ENCODE results near the gene MTMR12.

DNA sequence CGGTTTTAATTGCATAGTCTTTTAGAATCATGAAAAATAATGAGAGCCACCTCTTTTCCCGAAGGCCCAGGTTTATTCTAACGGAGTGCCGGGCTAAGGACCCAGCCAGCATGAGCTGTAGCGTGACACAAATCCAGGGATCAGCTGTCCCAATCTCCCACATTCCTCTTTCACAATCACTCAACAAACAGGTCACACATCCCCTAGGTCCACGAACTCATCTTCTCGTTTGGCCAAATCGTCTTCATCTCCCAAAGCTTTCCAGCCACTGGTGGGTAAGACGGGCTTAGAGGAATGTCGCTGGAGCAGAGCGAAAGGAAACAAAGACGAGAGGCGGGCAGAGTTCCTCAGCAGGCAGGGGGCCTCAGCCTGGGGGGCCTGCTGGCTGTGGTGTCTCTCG is 83.2 kb downstream of the MTMR12 start:
- TF ChIP-seq, protein P1, sequence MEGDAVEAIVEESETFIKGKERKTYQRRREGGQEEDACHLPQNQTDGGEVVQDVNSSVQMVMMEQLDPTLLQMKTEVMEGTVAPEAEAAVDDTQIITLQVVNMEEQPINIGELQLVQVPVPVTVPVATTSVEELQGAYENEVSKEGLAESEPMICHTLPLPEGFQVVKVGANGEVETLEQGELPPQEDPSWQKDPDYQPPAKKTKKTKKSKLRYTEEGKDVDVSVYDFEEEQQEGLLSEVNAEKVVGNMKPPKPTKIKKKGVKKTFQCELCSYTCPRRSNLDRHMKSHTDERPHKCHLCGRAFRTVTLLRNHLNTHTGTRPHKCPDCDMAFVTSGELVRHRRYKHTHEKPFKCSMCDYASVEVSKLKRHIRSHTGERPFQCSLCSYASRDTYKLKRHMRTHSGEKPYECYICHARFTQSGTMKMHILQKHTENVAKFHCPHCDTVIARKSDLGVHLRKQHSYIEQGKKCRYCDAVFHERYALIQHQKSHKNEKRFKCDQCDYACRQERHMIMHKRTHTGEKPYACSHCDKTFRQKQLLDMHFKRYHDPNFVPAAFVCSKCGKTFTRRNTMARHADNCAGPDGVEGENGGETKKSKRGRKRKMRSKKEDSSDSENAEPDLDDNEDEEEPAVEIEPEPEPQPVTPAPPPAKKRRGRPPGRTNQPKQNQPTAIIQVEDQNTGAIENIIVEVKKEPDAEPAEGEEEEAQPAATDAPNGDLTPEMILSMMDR (IDR thresholded peaks at IDR 0.05; ENCODE audit: low read depth, low read length, poor library complexity, severe bottlenecking), result no peak
- no peak for TF ChIP-seq EZH2phosphoT487 (IDR thresholded peaks at IDR 0.05; ENCODE audit: borderline replicate concordance, low read length)

All from DOHH2 (cell line).